ENCODE measurements around the gene NRGN.

Gene NRGN

GRCh38 chr11:124752471-124753102, 12.8 kb downstream of the NRGN start:
- H3K4me3 ChIP-seq (ENCODE audit: low read depth, low read length) = no peak overlapping the region
- TF ChIP-seq CTCF (IDR thresholded peaks at IDR 0.05; ENCODE audit: low read depth, low read length) = no peak

- TF ChIP-seq CTCF (IDR thresholded peaks at IDR 0.05; ENCODE audit: low read depth, low read length) = no peak
Observed at GRCh38 chr11:124753205-124753604, 13.5 kb downstream of the NRGN start.

GRCh38 chr11:124753624-124754023, 13.9 kb downstream of the NRGN start:
- no peak for TF ChIP-seq CTCF (IDR thresholded peaks at IDR 0.05; ENCODE audit: low read depth, low read length)
- no peak overlapping the region for H3K4me3 ChIP-seq (ENCODE audit: low read depth, low read length)

More at GRCh38 chr11:124753205-124753604, 13.5 kb downstream of the NRGN start:
- H3K4me3 ChIP-seq (ENCODE audit: low read depth, low read length) = no peak overlapping the region

- no peak overlapping the region for H3K4me3 ChIP-seq (ENCODE audit: low read depth, low read length)
- no peak for TF ChIP-seq CTCF (IDR thresholded peaks at IDR 0.05; ENCODE audit: low read depth, low read length)
Observed at GRCh38 chr11:124754309-124754708, 14.6 kb downstream of the NRGN start.

- TF ChIP-seq CTCF (IDR thresholded peaks at IDR 0.05; ENCODE audit: low read depth, low read length) = no peak
- no peak overlapping the region for H3K4me3 ChIP-seq (ENCODE audit: low read depth, low read length)
Observed at GRCh38 chr11:124754710-124755109, 15.0 kb downstream of the NRGN start.

- no peak overlapping the region for H3K4me3 ChIP-seq (ENCODE audit: low read depth, low read length)
- no peak for TF ChIP-seq CTCF (IDR thresholded peaks at IDR 0.05; ENCODE audit: low read depth, low read length)
Observed at GRCh38 chr11:124756033-124756752, 16.5 kb downstream of the NRGN start.

GRCh38 chr11:124756753-124757227, 17.0 kb downstream of the NRGN start:
- TF ChIP-seq CTCF (IDR thresholded peaks at IDR 0.05; ENCODE audit: low read depth, low read length) = no peak
- no peak overlapping the region for H3K4me3 ChIP-seq (ENCODE audit: low read depth, low read length)
